ENCODE results near the gene ADGRL1. TPM values are rescaled to one million over a fixed set of nuclear protein-coding genes. Genes with fewer than 3 reads are reported as not detected.
"Not testable (repeated sequence)": the region's sequence is repeated elsewhere in the genome, so short reads cannot be mapped to it uniquely, and the experiment has no call there.

Gene ADGRL1
- total RNA-seq, 1 donor from 2014 or later, result 26.0 TPM

- DNase-seq (ENCODE audit: low spot score in 2 of 2), result no peak
- Histone ChIP-seq H3K4me1 (no peaks in the 10 kb centered on the region), H3K4me3 (no peak overlapping the region), H3K9me3 (no peaks in the 10 kb centered on the region), H3K27me3 (no peaks in the 10 kb centered on the region), H3K27ac (no peak overlapping the region), H3K36me3 (no peaks in the 10 kb centered on the region)
- no peak for TF ChIP-seq CTCF (IDR thresholded peaks at IDR 0.05)
- intact Hi-C loops (cut with DNase I), result no loop called here
Measured at GRCh38 chr19:14187561-14187960, 18.4 kb downstream of the ADGRL1 start.

- H3K27ac ChIP-seq; H3K36me3 ChIP-seq; intact Hi-C loops (cut with DNase I); H3K4me1 ChIP-seq; DNase-seq (ENCODE audit: low spot score in 2 of 2); H3K9me3 ChIP-seq; H3K4me3 ChIP-seq; H3K27me3 ChIP-seq: not testable (repeated sequence)
Measured at GRCh38 chr19:14186684-14187083, 19.3 kb downstream of the ADGRL1 start.

GRCh38 chr19:14185691-14186090 lies 20.3 kb downstream of the ADGRL1 start:
- H3K27me3 ChIP-seq; H3K4me3 ChIP-seq; intact Hi-C loops (cut with DNase I); H3K9me3 ChIP-seq; H3K36me3 ChIP-seq; DNase-seq (ENCODE audit: low spot score in 2 of 2); H3K27ac ChIP-seq; H3K4me1 ChIP-seq: not testable (repeated sequence)

GRCh38 chr19:14185158-14185557 lies 20.8 kb downstream of the ADGRL1 start:
- no peak overlapping the region for H3K27ac ChIP-seq
- no peaks in the 10 kb centered on the region for H3K27me3 ChIP-seq
- TF ChIP-seq CTCF (IDR thresholded peaks at IDR 0.05), result no peak
- H3K4me1 ChIP-seq, result no peaks in the 10 kb centered on the region
- DNase-seq (ENCODE audit: low spot score in 2 of 2), result no peak
- H3K9me3 ChIP-seq, result no peaks in the 10 kb centered on the region
- no peak overlapping the region for H3K4me3 ChIP-seq
- no peaks in the 10 kb centered on the region for H3K36me3 ChIP-seq
- intact Hi-C loops (cut with DNase I), result no loop called here

- TF ChIP-seq CTCF (IDR thresholded peaks at IDR 0.05), result no peak
- Histone ChIP-seq H3K27me3 (no peaks in the 10 kb centered on the region), H3K36me3 (no peaks in the 10 kb centered on the region), H3K9me3 (no peaks in the 10 kb centered on the region), H3K27ac (no peak overlapping the region), H3K4me3 (no peak overlapping the region), H3K4me1 (no peaks in the 10 kb centered on the region)
- intact Hi-C loops (cut with DNase I), result no loop called here
- no peak for DNase-seq (ENCODE audit: low spot score in 2 of 2)
Measured at GRCh38 chr19:14183741-14184350, 22.1 kb downstream of the ADGRL1 start.

GRCh38 chr19:14182476-14182875 lies 23.5 kb downstream of the ADGRL1 start:
- Histone ChIP-seq H3K4me1 (no peaks in the 10 kb centered on the region), H3K27ac (no peak overlapping the region), H3K27me3 (no peaks in the 10 kb centered on the region), H3K4me3 (no peak overlapping the region), H3K9me3 (no peaks in the 10 kb centered on the region), H3K36me3 (peaks cover 0 to under 1% of the 10 kb centered on the region in 2 donors)
- TF ChIP-seq CTCF (IDR thresholded peaks at IDR 0.05), result no peak
- intact Hi-C loops (cut with DNase I), result no loop called here
- no peak for DNase-seq (ENCODE audit: low spot score in 2 of 2)

- Histone ChIP-seq H3K27me3 (no peaks in the 10 kb centered on the region), H3K27ac (no peak overlapping the region), H3K9me3 (no peaks in the 10 kb centered on the region), H3K4me1 (no peaks in the 10 kb centered on the region), H3K4me3 (no peak overlapping the region), H3K36me3 (peaks cover 0 to 6% of the 10 kb centered on the region in 2 donors)
- intact Hi-C loops (cut with DNase I), result no loop called here
- DNase-seq (ENCODE audit: low spot score in 2 of 2), result no peak
- no peak for TF ChIP-seq CTCF (IDR thresholded peaks at IDR 0.05)
Measured at GRCh38 chr19:14181906-14182305, 24.1 kb downstream of the ADGRL1 start.

GRCh38 chr19:14181199-14181598 lies 24.8 kb downstream of the ADGRL1 start:
- H3K36me3 ChIP-seq; H3K4me1 ChIP-seq; H3K4me3 ChIP-seq; H3K9me3 ChIP-seq; H3K27me3 ChIP-seq; intact Hi-C loops (cut with DNase I); DNase-seq (ENCODE audit: low spot score in 2 of 2); H3K27ac ChIP-seq: not testable (repeated sequence)

All from ascending aorta (tissue), 2 donors.